ENCODE results near the gene SFSWAP. TPM values are rescaled to one million over a fixed set of nuclear protein-coding genes. Genes with fewer than 3 reads are reported as not detected.

SFSWAP gene
- total RNA-seq, 1 experiment from 2014 or later, result 18.0 TPM

GRCh38 chr12:131830914-131831571 is 120.2 kb downstream of the SFSWAP start:
- no peak for DNase-seq (ENCODE audit: low read depth, low spot score)
- in situ Hi-C loops (cut with HindIII; ENCODE audit: low pct_unique_long_range_greater_than_20kb, low sequenced_read_pairs), result no loop called here

GRCh38 chr12:131831635-131832041 is 120.7 kb downstream of the SFSWAP start:
- in situ Hi-C loops (cut with HindIII; ENCODE audit: low pct_unique_long_range_greater_than_20kb, low sequenced_read_pairs), result no loop called here
- DNase-seq (ENCODE audit: low read depth, low spot score), result peak; percentile 51

- in situ Hi-C loops (cut with HindIII; ENCODE audit: low pct_unique_long_range_greater_than_20kb, low sequenced_read_pairs), result no loop called here
- DNase-seq (ENCODE audit: low read depth, low spot score), result no peak
These were observed 121.7 kb downstream of the SFSWAP start for GRCh38 chr12:131832321-131833231.

- no peak for DNase-seq (ENCODE audit: low read depth, low spot score)
- in situ Hi-C loops (cut with HindIII; ENCODE audit: low pct_unique_long_range_greater_than_20kb, low sequenced_read_pairs), result no loop called here
These were observed 122.5 kb downstream of the SFSWAP start for GRCh38 chr12:131833288-131833895.

- DNase-seq (ENCODE audit: low read depth, low spot score), result peak; percentile 61
These were observed 123.2 kb downstream of the SFSWAP start for GRCh38 chr12:131833896-131834641.

GRCh38 chr12:131834798-131835615 is 124.1 kb downstream of the SFSWAP start:
- in situ Hi-C loops (cut with HindIII; ENCODE audit: low pct_unique_long_range_greater_than_20kb, low sequenced_read_pairs), result no loop called here
- no peak for DNase-seq (ENCODE audit: low read depth, low spot score)

More at GRCh38 chr12:131833896-131834641, 123.2 kb downstream of the SFSWAP start:
- in situ Hi-C loops (cut with HindIII; ENCODE audit: low pct_unique_long_range_greater_than_20kb, low sequenced_read_pairs), result no loop called here

GRCh38 chr12:131835616-131836171 is 124.8 kb downstream of the SFSWAP start:
- in situ Hi-C loops (cut with HindIII; ENCODE audit: low pct_unique_long_range_greater_than_20kb, low sequenced_read_pairs), result no loop called here
- no peak for DNase-seq (ENCODE audit: low read depth, low spot score)

GRCh38 chr12:131836193-131836592 is 125.3 kb downstream of the SFSWAP start:
- in situ Hi-C loops (cut with HindIII; ENCODE audit: low pct_unique_long_range_greater_than_20kb, low sequenced_read_pairs), result no loop called here

GRCh38 chr12:131836714-131837397 is 126.0 kb downstream of the SFSWAP start:
- no peak for DNase-seq (ENCODE audit: low read depth, low spot score)
- in situ Hi-C loops (cut with HindIII; ENCODE audit: low pct_unique_long_range_greater_than_20kb, low sequenced_read_pairs), result no loop called here

More at GRCh38 chr12:131836193-131836592, 125.3 kb downstream of the SFSWAP start:
- no peak for DNase-seq (ENCODE audit: low read depth, low spot score)

- in situ Hi-C loops (cut with HindIII; ENCODE audit: low pct_unique_long_range_greater_than_20kb, low sequenced_read_pairs), result no loop called here
- no peak for DNase-seq (ENCODE audit: low read depth, low spot score)
These were observed 129.9 kb downstream of the SFSWAP start for GRCh38 chr12:131840643-131841416.

- DNase-seq (ENCODE audit: low read depth, low spot score), result no peak
- in situ Hi-C loops (cut with HindIII; ENCODE audit: low pct_unique_long_range_greater_than_20kb, low sequenced_read_pairs), result no loop called here
These were observed 130.7 kb downstream of the SFSWAP start for GRCh38 chr12:131841547-131841946.

- in situ Hi-C loops (cut with HindIII; ENCODE audit: low pct_unique_long_range_greater_than_20kb, low sequenced_read_pairs), result no loop called here
- no peak for DNase-seq (ENCODE audit: low read depth, low spot score)
These were observed 131.3 kb downstream of the SFSWAP start for GRCh38 chr12:131842169-131842568.

- in situ Hi-C loops (cut with HindIII; ENCODE audit: low pct_unique_long_range_greater_than_20kb, low sequenced_read_pairs), result no loop called here
- no peak for DNase-seq (ENCODE audit: low read depth, low spot score)
These were observed 132.6 kb downstream of the SFSWAP start for GRCh38 chr12:131843527-131843926.

- in situ Hi-C loops (cut with HindIII; ENCODE audit: low pct_unique_long_range_greater_than_20kb, low sequenced_read_pairs), result no loop called here
These were observed 133.2 kb downstream of the SFSWAP start for GRCh38 chr12:131844140-131844539.

GRCh38 chr12:131844656-131845055 is 133.8 kb downstream of the SFSWAP start:
- in situ Hi-C loops (cut with HindIII; ENCODE audit: low pct_unique_long_range_greater_than_20kb, low sequenced_read_pairs), result no loop called here
- no peak for DNase-seq (ENCODE audit: low read depth, low spot score)

More at GRCh38 chr12:131844140-131844539, 133.2 kb downstream of the SFSWAP start:
- no peak for DNase-seq (ENCODE audit: low read depth, low spot score)
